HG02678 (cell line): Measurements from ENCODE around the gene BNC2.

Source experiments
- ATAC-seq: cut with Tn5 transposase; IDR thresholded peaks from one replicate; pipeline ENCODE4 v1.9.1; 2021; ENCODE audit warnings: mild to moderate bottlenecking, moderate library complexity; ENCODE audit not compliant: unreplicated experiment

BNC2 gene

DNA sequence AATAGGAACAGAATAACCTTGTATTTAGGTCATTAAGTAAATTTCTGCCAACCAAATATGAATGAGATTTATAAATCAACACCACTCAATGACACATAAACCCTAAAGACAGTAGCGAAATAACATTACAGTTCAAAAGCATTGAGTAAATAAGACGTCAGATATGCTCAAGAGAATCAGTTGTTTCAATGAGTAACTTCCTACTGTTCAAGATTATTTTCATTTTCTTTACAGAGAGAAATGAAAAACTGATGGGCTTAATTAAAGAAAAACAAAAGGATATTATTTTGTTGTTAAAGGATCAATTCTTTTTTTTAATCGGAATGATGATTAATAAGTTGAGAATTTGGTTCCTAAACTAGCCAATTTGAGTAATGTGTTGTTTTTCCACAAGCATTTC, 150.1 kb downstream of the BNC2 start:
- no peak for ATAC-seq

DNA sequence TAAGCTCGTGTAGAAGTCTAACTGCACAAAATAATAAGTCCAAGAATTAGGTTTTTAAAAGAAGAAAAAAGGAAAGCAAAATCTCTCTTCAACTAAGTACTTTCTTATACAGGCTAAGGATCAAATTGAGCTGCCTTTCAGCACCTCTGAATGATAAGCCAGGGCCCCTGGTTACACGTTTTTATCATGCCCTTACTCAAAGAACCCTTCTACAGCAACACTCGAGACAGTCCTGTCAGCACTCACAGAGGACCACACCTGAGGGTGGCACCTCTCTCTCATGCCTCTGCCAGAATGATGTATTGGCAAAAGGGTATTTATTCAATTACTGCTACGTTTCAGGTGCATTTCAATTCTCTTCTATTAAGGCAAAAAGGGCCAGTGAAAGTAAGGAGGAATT, 150.5 kb downstream of the BNC2 start:
- ATAC-seq, result no peak

DNA sequence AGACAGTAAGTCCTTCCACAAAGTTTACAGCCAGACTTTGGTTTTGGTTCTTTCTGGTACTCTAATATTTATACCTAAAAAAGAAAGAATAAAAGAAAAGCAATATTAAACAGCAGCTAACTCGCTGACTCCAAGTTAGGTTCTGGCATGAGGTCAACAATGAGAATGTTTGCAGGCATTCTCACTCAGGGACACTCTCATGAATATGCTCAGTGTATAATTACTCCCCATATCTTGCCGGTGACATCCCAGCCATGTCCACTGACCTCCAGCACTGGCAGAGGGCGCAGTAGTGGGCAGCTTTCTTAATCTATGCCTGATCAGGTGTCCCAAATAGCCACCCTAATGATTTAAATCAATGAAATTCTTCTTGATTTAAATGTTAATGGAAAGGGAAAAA, 151.5 kb downstream of the BNC2 start:
- no peak for ATAC-seq

DNA sequence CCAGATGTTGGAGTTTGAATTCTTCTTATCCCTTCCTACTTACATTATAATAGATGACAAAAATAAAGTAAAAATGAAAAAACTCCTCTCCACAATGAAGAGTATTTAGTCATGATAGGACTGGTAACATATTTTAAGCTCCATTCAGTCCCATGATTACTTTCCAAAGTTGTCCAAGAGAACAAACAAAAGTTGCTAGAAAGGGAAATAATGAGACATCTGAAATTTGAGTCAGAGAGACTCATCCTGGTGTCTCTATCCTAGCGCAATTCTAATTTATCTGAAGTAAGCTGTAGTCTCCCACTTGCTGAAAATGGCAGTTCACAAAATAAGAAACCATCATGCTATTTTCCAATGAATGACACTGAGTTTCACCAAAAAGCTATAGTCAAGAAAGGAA, 152.2 kb downstream of the BNC2 start:
- no peak for ATAC-seq

DNA sequence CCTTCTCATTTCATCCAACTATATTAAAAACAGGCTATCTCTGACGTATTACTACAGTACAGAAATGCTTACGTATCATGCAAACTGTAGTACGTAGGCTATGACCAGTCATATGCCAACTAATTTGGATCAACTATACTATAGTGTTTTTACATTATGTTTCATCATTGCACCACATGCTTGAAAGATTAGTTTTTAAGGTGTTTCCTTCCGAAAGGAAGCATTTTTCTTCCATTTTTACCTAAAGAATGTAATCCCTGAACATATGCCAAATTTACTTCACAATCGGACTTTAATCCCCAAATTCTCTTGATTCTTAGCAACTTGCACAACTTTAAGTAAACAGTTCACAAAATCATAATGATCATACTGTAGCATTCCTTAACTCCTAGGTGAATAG, 153.9 kb downstream of the BNC2 start:
- ATAC-seq, result no peak

DNA sequence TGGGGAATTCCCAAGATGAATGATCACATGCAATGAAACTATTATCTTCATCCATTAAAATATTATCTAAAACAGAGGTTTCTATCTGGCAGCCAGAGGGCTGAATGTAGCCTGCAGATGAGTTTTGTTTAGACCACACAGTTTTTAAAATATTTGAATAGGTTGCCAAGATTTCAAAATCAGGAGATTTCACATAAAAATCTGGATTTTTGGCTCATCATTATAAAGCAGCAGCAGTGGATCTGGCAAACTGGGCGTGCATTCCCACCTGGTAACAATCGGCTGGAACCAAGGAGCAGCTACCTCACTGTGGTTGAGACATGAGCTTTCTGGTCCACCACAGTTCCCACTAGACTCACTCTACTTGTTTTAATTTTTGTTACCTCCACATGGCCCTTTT, 155.1 kb downstream of the BNC2 start:
- ATAC-seq, result no peak

DNA sequence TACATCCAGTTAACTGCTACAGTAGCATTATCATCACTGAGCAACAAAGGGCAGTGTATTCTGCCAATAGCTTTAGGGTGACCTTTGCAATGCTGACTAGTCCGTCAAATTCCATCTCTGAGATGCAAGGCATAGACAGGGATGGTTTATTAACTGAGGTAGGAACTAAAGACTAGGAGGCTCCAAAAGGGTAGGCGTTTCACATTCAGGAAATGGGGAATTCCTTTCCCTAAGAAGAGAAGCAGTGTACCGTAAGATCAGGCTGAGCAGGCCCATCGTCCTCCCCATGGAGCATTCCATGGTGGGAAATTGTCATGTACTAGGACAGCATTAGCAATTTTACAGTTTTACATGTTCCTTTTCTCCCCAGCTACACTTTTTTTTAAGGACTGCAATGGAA, 157.7 kb downstream of the BNC2 start:
- no peak for ATAC-seq

DNA sequence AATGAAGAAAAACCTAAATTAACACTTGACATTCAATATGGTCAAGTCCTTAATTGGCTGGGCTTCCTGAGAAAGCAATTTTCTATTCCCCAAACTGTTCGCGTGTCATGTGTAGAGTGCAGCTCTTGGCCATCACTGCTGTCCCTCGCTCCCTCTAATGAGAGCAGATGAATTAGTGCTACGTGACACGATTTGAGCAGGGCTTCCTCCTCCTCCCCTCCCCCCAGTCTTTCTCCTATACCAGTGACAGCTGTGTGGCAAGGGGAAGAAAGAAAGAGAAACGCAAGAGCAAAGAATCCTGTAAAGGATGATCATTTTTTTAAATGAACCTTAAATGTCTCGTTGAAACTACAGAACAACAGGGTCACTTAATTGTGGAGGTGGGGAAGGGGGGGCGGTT, 159.6 kb downstream of the BNC2 start:
- ATAC-seq, result no peak

DNA sequence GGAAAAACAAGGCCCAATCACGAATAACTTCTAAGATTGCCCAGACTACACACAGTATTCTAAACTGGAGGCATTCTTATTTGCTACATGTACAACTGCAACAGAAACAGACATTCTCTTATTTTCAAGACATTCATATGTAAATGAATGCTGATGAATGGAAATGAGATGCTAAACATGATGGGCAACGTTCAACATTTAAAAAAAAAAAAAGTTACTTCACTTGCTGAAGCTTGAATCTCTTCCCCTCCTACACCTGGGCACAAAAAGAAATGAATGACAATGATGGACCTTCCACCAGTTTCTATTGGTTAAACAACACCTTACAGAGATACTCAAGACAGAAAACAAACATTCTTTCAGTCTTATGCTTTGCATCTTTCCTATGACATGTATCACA, 160.5 kb downstream of the BNC2 start:
- ATAC-seq, result no peak

DNA sequence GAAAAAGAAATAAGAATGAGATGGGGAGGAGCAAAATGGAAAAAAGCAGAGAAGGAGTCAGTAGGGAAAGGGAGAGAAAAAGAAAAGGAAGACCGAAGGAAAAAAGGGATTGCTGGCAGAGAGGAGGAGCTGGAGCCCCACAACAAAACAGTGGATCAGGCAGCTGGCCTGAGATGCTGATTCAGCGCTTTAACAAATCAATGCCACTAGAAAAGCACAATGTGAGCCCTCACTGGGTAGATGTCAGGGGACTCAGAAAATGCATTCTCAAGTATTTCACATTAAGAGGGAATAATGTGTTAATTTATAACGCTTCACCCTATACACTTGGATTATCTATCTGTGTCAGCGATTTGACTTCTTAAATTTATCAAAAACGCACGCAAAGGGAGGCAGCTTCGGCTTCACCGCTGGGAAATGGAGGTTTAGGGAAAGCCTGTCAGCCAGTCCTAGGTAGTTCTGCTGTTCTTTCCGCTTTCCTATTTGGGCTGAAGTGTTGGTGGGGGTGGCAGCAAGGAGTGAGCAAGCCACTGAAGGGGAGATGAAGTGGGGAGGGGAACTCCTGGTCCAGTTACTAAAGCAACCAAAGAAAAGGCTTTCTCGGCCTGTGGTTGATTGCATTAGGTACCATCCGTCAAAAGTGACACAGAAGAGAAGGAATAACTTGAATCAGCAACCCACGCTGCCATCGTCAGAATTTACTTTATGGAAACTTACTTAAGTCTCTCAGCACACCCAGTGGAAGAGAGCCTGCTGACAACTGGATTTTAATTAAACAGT, 161.6 kb downstream of the BNC2 start:
- no peak for ATAC-seq

DNA sequence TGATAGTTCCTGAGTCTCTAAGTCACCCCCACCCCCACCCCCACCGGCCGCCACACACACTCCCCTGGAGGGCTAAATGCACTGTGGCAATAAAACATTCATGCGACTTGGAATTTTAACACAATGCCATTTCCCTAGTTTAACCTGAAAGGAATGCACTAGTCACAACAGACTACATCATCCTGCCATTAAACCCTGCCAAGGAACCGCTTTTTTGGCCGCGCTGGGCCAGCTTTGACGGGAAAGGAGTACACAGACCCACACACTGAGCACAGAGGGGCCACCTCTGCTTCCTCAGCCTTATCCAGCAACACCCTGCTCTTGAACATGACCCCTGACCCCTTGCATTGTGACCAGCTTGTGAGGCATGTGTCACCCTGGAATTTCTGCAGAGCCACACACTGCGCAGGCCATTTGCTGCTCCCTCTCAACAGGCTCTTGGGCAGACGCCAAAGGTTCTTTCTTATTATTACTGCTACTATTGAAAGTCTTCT, 165.3 kb downstream of the BNC2 start:
- no peak for ATAC-seq

DNA sequence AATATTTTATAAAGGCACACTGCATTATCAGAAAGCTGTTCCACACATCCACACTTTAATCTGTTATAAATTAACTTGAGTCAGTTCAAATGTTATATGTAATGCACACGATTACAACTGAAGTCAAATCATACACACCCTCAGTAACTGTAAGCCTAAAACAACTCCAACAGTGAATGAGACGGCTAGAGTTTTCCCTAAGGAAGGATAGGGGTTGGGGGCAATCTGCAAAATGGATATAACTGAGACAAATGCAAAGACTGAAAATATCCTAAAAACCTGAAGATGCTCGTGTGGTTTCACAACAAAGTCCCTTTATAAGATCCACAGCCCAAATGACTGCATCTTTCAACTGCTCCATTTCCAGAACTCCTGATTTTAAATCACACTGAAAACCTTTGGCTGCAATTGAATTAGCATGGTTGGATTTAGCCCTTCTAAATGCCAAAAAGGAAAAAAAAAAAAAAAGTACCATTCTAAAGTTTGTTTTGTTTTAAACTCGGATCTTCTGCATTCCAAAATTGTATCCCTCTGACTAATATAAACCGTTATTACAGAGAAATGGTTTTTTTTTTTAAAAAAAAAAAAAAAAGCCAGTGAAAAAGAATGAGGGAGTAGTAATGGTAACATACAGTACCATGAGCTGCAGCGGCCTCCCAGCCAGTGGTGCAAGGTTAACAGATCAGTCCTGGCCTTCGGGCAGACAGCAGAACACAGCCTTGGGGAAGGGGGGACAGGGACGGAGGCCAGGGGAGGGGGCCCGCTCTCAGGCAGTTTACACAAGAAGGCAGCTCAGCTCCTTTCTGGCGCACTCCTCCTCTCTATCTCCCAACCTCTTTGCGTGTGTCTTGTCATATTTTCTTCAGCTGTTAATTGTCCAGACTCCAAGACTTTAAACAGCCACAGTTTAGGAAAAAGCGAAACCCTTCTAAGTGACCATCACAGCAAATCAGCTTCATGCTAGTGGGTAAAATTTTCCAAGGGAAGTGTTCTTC, 166.1 kb downstream of the BNC2 start:
- no peak for ATAC-seq

DNA sequence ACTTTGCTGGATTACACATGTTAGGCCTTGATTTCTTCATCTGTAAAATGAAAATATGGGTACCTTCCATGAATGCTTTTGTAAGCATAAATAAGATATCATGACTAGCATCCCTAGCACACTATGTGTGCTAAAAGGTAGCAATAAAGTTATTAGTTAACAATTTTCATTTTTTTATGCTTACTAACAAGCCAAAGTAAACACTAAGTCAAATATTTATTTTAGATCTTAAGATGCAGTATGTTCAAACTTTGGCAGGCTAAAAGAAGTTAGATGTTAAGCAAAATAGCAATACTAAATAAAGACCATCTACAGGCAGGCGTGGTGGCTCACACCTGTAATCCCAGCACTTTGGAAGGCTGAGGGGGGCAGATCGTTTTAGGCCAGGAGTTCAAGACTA, 169.1 kb downstream of the BNC2 start:
- no peak for ATAC-seq

DNA sequence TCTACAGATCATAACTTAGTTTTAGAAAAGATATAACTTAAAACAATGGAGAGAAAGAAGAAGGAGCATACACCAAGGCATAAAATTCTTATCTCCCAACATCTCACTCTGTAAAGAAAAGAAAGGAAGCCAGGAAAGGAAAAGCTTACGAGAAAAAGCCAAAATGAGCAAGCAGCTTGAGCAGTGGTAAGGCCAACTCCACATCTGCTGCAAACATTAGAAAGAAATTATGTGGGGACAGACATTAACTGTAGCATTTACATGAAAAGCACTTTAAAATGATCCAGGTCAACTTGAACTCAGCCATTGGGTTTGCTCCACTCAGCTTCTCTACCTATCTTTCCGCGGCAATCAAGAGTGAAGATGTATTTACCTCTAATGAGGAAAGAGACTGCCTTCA, 176.9 kb downstream of the BNC2 start:
- no peak for ATAC-seq

DNA sequence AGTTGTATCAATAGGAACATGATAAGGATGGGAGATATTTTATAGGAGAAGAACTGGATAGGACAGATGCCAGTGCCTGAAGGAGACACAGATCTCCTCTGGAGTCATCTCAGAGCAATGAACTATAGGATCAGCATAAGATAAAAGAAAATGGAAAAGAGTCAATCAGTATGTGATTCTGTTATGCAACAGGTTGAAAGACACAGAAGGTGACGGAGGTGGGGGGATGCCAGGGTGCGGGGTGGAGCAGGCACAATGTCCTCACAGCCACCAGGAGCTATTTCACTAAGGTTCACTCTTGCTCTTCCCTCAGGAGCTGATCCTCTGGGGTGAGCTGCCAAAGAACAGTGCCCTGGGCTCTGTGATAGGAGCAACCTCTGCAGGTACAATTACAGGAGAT, 179.8 kb downstream of the BNC2 start:
- no peak for ATAC-seq

DNA sequence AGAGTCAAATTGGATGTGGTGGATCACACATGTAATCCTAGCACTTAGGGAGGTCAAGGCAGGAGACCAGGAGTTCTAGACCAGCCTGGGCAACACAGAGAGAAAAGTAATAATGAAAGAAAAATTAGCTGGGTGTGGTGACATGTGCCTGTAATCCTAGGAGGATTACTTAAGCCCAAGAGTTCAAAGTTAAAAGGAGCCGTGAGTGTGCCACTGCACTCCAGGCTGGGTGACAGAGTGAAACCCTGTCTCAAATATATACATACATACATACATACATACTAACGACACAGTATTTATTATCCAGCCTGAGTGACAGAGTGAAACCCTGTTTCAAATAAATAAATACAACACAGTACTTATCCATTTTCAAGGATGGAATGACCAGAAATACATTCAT, 180.3 kb downstream of the BNC2 start:
- no peak for ATAC-seq

DNA sequence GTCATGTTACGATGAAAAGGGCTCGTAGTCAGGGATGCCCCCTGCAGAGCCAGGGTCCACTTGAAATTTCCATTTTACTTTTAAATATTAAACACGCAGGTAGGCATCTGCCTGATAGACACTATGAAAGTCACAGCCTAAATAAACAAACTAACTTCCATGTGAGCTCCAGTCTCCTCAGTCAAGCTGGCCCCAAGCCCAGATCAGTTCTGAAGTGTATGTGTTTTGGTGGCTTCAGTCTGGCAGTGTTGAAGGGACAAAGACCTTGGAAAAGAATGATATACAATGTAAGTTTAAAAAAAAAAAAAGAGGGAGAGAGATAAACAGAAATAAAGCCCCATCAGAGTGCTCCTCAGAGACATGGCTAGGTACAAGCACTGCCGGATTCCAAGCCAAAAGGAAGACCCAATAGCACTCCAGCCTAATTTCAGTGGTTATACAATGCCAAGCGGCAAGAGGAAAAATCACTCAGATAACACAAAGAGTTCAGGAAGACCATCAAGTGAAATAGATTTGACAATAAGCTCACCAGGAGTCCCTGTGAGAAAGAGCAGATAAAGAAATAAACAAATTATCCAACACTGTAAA, 181.0 kb downstream of the BNC2 start:
- ATAC-seq, result no peak

DNA sequence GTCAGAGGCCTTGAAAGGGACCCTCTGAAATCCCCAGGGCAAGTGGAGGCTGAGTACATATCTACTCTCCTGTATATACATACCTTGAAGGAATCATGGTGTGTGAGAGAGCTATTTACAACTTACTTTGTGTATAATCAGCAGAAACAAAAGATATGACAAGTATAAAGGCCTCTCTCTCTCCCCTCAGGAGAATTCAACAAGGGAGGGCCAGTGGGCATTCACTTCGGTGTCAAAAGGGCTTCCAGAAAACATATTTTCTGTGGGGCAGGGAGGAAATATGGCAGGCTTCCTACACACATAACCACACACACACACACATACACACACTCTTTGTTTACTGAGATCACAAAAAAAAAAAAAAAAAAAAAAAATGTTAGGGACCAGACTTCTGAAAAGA, 181.7 kb downstream of the BNC2 start:
- no peak for ATAC-seq

DNA sequence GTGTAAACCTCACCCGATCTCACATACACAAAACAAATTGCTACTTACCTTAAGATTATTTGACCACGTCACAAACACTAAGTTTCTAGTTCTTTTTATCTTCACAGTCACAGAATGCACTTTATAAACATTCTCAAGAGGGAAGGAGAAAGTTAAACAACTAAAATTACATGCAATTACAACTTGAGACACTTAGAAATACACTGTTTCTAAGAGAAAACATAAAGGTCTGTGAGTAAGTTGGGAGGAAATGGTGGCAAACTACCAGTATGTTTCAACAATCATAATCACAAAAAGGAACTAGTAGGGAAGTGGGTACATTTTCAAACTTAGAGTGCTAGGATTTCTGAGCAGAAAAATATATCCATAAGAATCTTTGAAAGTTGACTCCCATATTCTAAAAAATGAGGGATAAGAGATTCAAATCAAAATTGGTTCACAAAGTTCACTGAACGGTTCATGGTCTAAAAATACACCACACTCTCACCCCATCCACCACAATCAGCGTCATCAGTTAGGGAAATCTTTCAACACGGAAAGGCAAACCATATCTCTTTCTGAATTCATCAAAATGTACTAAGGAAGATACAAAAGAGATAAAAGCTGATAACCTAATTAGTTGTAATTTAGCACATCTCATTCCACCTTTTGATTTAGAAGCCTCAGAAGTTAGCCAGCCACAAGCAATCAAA, 182.6 kb downstream of the BNC2 start:
- ATAC-seq, result no peak

DNA sequence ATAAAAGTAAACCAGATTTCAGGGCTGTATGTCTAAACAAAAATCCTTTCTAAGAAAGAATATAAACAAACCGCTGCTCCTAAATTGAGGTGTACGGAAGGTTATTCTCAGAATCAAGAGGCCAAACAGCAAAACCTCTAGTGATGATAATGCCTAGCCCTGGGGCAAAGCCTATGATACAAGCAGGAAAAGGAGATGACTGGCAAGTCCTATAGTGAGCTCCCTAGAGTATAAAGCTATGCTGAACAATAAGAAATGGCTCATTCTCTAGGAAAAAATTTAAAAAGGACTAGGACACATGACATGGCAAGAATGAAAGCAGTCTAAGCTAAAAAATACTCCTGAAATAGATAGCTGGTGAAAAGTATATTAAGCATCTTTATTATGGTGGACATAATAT, 187.1 kb downstream of the BNC2 start:
- no peak for ATAC-seq

DNA sequence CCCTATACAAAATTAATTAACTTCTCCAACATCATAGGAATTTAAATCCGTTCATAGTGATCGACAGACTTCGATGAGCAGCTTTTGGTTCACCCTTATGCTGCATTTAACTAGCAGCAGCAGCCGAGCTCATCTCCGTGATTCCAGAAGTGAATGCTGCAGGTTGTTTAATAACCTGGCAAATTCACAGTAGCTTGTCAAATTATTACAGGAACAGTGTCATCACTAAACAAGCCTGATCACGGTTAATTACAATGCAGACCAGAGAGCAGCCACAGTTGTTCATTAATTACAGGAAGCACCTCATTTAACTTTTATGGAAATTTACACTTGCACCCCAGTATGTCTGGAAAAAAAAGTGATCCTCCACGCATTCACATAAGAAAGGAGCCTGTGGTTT, 188.2 kb downstream of the BNC2 start:
- no peak for ATAC-seq
